ENCODE measurements around the gene FECH.

Gene FECH

DNA sequence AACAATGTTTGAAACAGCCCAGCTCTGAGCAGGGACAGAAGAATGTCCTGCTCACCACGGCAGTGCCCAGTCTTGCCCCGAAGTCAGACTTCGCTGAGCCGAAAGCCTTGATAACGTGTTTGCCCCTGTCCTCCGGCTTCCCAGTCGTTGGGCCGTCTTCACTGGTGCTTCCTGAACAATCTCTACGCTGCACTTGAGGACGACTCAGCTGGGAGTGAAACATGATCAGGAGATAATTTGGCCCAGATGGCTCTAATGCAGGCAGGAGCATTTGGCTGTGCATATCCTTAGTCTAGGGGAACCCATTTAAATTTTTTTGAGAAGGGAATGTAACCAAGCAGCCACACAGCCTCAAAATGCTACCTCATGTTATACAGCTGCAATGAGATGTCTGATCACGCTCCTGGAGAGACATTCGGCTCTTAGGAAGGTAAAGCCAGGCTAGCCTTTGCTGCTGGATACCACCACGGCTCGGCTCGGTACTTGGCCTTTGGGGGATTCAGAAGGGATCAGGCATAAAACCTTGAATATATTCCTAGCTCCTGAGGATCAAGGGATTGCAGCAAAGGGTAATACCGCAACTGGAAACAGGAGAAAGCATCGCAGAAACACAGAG, 43.6 kb downstream of the FECH start (continued):
- TF ChIP-seq, protein P1, sequence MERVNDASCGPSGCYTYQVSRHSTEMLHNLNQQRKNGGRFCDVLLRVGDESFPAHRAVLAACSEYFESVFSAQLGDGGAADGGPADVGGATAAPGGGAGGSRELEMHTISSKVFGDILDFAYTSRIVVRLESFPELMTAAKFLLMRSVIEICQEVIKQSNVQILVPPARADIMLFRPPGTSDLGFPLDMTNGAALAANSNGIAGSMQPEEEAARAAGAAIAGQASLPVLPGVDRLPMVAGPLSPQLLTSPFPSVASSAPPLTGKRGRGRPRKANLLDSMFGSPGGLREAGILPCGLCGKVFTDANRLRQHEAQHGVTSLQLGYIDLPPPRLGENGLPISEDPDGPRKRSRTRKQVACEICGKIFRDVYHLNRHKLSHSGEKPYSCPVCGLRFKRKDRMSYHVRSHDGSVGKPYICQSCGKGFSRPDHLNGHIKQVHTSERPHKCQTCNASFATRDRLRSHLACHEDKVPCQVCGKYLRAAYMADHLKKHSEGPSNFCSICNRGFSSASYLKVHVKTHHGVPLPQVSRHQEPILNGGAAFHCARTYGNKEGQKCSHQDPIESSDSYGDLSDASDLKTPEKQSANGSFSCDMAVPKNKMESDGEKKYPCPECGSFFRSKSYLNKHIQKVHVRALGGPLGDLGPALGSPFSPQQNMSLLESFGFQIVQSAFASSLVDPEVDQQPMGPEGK (tag by site-specific recombination; IDR thresholded peaks at IDR 0.05), result no peak
- TF ChIP-seq ZNF596 (tag by site-specific recombination; IDR thresholded peaks at IDR 0.05), result no peak
- TF ChIP-seq ZNF114 (tag by site-specific recombination; IDR thresholded peaks at IDR 0.05), result no peak
- TF ChIP-seq, protein P2, sequence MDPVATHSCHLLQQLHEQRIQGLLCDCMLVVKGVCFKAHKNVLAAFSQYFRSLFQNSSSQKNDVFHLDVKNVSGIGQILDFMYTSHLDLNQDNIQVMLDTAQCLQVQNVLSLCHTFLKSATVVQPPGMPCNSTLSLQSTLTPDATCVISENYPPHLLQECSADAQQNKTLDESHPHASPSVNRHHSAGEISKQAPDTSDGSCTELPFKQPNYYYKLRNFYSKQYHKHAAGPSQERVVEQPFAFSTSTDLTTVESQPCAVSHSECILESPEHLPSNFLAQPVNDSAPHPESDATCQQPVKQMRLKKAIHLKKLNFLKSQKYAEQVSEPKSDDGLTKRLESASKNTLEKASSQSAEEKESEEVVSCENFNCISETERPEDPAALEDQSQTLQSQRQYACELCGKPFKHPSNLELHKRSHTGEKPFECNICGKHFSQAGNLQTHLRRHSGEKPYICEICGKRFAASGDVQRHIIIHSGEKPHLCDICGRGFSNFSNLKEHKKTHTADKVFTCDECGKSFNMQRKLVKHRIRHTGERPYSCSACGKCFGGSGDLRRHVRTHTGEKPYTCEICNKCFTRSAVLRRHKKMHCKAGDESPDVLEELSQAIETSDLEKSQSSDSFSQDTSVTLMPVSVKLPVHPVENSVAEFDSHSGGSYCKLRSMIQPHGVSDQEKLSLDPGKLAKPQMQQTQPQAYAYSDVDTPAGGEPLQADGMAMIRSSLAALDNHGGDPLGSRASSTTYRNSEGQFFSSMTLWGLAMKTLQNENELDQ (tag by site-specific recombination; IDR thresholded peaks at IDR 0.05; ENCODE audit: low read depth), result no peak
- no peak for TF ChIP-seq ZXDB (tag by site-specific recombination; IDR thresholded peaks at IDR 0.05)

DNA sequence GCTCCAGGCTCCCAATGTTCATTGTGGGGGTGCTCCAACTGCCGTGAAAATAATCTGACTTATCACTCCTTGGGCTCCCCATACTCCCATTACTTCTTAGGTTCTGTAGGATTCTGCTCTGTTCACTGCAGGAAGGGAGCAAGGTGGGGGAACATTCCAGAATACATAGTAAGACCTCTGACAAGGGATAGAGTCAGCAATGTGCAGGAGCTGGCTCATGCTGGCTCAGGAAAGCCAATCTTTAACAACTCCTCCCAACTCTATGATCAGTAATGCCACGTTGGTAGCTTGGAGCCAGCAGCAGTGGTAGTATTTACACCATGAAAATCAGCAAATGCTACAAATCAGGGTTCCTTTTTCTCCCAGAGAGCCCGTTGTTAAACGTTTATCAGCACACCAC, 44.4 kb downstream of the FECH start:
- TF ChIP-seq, protein P3, sequence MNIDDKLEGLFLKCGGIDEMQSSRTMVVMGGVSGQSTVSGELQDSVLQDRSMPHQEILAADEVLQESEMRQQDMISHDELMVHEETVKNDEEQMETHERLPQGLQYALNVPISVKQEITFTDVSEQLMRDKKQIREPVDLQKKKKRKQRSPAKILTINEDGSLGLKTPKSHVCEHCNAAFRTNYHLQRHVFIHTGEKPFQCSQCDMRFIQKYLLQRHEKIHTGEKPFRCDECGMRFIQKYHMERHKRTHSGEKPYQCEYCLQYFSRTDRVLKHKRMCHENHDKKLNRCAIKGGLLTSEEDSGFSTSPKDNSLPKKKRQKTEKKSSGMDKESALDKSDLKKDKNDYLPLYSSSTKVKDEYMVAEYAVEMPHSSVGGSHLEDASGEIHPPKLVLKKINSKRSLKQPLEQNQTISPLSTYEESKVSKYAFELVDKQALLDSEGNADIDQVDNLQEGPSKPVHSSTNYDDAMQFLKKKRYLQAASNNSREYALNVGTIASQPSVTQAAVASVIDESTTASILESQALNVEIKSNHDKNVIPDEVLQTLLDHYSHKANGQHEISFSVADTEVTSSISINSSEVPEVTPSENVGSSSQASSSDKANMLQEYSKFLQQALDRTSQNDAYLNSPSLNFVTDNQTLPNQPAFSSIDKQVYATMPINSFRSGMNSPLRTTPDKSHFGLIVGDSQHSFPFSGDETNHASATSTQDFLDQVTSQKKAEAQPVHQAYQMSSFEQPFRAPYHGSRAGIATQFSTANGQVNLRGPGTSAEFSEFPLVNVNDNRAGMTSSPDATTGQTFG (tag by site-specific recombination; IDR thresholded peaks at IDR 0.05; ENCODE audit: borderline replicate concordance), result no peak
- TF ChIP-seq ZNF155 (tag by site-specific recombination; IDR thresholded peaks at IDR 0.05) (no peak), ZNF423 (tag by site-specific recombination; IDR thresholded peaks at IDR 0.05) (no peak), ZNF677 (tag by site-specific recombination; IDR thresholded peaks at IDR 0.05) (no peak), ZNF621 (tag by site-specific recombination; IDR thresholded peaks at IDR 0.05) (no peak), ZNF501 (tag by site-specific recombination; IDR thresholded peaks at IDR 0.05) (no peak), ZNF121 (tag by site-specific recombination; IDR thresholded peaks at IDR 0.05) (no peak), ZNF132 (tag by site-specific recombination; IDR thresholded peaks at IDR 0.05; ENCODE audit: borderline replicate concordance) (no peak), ZNF654 (tag by site-specific recombination; IDR thresholded peaks at IDR 0.05; ENCODE audit: low read depth) (no peak), ZNF174 (tag by site-specific recombination; IDR thresholded peaks at IDR 0.05) (no peak)
- TF ChIP-seq, protein P4, sequence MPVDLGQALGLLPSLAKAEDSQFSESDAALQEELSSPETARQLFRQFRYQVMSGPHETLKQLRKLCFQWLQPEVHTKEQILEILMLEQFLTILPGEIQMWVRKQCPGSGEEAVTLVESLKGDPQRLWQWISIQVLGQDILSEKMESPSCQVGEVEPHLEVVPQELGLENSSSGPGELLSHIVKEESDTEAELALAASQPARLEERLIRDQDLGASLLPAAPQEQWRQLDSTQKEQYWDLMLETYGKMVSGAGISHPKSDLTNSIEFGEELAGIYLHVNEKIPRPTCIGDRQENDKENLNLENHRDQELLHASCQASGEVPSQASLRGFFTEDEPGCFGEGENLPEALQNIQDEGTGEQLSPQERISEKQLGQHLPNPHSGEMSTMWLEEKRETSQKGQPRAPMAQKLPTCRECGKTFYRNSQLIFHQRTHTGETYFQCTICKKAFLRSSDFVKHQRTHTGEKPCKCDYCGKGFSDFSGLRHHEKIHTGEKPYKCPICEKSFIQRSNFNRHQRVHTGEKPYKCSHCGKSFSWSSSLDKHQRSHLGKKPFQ (tag by site-specific recombination; IDR thresholded peaks at IDR 0.05), result no peak
- TF ChIP-seq, protein P5, sequence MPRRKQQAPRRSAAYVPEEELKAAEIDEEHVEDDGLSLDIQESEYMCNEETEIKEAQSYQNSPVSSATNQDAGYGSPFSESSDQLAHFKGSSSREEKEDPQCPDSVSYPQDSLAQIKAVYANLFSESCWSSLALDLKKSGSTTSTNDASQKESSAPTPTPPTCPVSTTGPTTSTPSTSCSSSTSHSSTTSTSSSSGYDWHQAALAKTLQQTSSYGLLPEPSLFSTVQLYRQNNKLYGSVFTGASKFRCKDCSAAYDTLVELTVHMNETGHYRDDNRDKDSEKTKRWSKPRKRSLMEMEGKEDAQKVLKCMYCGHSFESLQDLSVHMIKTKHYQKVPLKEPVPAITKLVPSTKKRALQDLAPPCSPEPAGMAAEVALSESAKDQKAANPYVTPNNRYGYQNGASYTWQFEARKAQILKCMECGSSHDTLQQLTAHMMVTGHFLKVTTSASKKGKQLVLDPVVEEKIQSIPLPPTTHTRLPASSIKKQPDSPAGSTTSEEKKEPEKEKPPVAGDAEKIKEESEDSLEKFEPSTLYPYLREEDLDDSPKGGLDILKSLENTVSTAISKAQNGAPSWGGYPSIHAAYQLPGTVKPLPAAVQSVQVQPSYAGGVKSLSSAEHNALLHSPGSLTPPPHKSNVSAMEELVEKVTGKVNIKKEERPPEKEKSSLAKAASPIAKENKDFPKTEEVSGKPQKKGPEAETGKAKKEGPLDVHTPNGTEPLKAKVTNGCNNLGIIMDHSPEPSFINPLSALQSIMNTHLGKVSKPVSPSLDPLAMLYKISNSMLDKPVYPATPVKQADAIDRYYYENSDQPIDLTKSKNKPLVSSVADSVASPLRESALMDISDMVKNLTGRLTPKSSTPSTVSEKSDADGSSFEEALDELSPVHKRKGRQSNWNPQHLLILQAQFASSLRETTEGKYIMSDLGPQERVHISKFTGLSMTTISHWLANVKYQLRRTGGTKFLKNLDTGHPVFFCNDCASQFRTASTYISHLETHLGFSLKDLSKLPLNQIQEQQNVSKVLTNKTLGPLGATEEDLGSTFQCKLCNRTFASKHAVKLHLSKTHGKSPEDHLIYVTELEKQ (tag by site-specific recombination; IDR thresholded peaks at IDR 0.05; ENCODE audit: borderline replicate concordance), result no peak
- Histone ChIP-seq H3K4me3 (ENCODE audit: low read depth, low read length) (no peak overlapping the region), H3K9me3 (ENCODE audit: control insufficient read depth, insufficient read depth, low read depth, low read length) (no peaks in the 10 kb centered on the region), H3K4me1 (ENCODE audit: control insufficient read depth, insufficient read depth, low read length) (no peaks in the 10 kb centered on the region), H3K36me3 (ENCODE audit: control insufficient read depth in 2 of 2, insufficient read depth in 1 of 2, low read length in 2 of 2) (no peaks in the 10 kb centered on the region), H3K27ac (ENCODE audit: extremely low read depth, low read depth, low read length) (no peak overlapping the region)
- POLR2A ChIA-PET, result no interaction called here
- CTCF ChIA-PET, result interaction anchor here (0.6 kb wide), 1 partner anchor 201 kb away, joined by 3 read pairs; no protein-coding TSS in a partner anchor
